GM21526 (cell line): ENCODE measurements around the gene ARL13B.
"Not testable (repeated sequence)": the region's sequence is repeated elsewhere in the genome, so short reads cannot be mapped to it uniquely, and the experiment has no call there.

Experiments used
- ATAC-seq: cut with Tn5 transposase; IDR thresholded peaks from one replicate; pipeline ENCODE4 v1.9.1; 2021; ENCODE audit warnings: moderate library complexity; ENCODE audit not compliant: unreplicated experiment, low FRiP score

Gene ARL13B

DNA sequence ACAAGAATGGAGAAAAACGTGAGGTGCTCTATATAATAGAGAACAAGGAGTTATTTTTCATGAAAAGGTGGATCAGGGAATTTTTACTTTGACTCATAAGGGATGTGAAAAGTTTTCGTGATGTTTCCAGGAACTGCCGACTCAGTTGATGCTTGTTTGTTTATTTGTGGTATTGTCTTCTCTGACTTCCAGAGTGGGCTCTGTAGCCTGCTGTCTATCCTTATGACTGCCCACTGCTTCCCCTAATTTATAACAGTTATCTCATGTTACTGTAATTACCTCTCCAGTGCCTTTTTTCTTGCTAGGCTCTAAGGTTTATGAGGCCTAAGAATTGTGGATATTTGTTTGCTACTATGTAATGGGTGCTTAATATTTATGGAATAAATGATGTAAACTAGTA is 12.3 kb downstream of the ARL13B start:
- ATAC-seq: no peak

DNA sequence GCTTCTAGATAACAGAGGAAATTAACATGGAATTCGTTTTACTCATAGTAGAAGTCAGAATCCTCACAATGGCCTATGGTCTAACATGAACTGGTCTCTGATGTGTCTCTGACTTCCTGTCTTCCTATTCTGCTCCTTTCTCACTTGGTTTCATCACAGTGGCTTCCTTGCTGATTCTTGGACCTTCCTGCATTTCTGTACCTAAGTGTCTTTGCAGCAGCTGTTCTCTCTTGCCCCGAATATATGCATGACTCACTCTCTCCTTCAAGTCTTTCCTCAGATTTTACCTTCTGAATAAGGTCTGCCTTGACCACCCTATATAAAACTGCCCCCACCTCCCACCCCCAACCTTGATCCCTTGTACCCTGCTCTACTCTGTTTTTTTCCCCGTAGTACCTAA is 14.1 kb downstream of the ARL13B start:
- ATAC-seq: no peak

DNA sequence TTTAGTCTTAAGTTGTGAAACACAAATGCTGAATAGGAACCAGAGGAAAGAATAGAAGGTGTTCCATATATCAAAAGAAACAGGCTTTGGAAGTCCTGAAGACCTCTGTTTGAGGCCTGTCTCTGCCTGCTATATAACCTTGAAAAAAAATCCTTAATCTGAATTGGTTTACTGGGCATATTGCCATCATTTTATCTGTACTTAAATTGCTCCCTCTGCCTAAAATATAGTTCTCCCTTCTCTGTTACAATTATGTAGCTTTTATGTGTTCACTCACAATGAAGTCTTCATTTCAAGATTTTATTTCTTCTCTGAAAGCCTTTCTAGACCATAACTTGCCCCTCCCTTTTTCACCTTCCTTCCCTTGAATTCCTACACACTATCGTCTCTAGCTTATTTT is 21.2 kb downstream of the ARL13B start:
- ATAC-seq: no peak

DNA sequence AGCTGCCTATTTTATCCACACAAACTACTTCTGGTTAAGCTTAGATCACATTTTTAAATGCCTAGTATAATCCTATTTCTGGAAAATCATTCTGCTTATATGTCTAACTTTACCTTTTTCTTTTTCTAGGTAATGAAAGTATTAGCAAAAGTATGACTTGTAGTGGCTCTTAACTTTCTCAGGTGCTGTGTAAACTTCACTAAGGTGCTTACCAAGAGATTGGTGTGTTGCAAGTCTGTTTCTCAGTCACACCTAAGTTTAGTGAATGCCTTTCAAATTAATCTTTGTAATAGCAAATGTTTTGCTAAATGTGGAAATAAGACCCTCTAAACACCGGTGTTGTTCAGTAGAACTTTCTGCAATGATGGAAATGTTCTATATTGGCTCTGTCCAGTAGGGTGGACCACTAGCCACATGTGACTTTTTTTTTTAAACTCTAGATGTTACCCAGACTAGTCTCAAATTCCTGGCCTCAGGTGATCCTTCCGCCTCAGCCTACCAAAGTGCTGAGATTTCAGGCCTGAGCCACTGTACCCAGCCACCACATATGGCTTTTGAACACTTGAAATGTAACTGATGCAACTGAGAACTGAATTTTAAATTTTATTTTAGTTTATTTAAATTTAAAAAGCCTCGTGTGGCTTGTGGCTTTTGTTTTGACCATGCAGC is 22.0 kb downstream of the ARL13B start:
- no peak for ATAC-seq

DNA sequence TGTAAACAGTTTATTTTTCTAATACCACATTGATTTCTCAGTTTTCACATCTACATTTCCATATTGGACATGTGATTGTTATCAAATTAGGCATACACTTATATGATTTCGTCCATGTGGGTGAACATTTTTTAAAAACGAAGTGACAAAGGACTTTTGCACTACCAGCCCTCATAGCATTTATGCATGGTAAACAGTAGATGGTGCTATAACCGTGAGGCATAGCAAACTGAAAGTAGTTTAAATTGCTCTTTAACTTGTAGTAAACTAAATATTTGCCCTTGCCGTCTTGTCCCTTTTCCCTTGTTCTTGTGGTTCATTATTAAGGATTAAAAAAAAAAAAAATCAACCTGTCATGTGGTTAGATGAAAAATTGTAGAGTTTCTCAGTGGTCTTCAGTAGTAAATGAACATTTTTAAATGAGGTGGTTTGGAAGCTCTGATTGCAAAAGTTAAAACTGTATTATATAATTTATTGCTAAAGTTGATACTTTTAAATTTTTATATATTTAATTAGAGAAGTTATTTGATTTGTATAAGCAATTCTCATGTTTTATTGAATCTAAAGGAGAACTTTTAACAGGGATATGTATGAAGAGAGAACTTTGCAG is 24.5 kb downstream of the ARL13B start:
- ATAC-seq: peak; percentile 89

DNA sequence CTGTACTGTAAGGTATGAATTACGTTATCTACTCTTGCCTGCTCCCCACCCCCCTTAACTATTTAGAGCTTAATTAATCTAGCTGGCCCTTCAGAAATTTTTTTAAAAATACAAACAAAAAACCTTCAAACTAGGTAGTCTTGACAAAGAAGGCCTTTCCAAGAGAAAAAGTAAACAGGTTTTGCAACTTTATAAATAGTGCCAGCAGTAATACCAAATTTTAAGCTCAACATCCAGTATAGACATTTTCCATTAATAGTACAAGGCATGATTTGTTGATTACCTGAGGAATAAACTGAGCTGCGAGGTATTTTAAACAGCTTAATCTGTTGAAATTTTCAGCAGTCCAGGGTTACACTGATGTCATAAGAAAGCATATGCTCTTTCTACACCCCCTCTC is 28.3 kb downstream of the ARL13B start:
- no peak for ATAC-seq

DNA sequence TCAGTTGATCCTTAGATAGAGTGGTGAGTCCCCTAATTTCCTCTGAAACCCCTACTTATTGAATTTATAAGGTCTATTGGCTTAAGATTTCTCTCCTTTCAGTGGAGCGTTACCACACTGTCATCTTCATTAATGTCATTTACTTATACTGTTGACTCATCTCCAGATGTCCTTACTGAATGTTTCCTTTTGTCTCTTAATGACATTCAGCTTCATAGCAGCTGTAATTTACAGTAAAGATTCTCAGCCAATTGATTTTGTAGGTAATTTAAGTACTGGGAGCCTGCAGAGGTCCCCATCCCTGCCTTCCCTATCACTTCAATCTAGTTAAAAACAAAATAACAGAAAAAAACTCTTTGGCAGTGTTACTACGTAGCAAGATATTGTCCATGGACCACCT is 29.7 kb downstream of the ARL13B start:
- no peak for ATAC-seq

DNA sequence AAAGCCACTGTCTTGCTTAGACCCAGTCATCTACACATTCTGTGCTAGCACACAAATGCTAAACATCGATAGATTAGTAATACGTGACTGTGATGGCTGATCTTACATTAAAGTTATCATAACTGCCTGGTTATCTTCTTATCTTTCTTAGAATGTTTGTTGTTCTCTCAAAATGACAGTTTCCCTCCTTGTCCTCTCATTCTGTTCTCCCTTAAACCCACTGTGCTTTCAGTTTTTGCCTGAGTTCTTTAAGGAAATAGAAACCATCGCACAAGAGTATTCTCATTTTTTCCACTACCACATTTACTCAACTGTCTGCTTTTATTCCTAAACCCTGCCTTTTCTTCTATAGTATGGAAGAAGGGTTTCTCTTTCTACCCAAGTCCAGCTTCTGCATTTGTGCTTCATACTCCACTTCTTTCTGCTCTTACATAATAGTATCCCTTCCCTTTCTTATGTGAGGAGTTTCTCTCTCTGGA is 31.3 kb downstream of the ARL13B start:
- ATAC-seq: no peak

DNA sequence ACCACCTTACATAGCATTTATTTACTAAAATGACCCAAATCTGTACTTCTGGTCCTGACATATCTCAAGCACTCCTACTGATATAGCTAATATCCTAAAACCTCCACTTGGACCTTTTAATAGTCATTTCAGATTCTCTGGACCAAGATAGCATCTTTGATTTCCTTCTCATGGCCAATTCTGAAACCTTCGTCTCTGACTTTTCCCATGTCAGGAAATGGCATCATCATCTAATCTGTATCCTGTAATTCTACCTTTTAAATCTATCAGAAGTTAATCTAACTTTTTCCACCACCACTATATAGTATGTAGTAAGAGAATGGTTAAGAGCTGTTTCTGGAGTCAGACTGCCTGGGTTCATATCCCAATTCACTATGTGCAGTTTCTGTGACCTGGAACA is 32.2 kb downstream of the ARL13B start:
- no peak for ATAC-seq

DNA sequence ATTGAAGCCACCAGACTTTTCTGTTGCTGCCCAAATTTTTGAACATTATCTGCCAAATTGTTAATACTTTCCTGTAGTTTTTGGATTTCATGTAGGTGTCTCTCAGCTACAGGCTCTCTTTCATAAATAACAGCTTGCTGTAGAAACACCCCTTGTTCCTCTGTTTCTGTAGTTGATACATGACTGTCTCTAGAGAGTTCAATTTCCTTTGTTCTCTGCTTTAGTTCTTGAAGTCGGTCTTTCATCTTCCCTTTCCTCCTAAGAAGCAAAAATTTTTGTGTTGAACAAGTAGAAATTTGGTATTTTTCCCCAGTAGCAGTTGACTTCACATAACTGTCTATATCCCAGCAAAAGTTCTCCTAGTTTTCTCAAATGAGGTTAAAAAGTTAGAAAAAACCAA is 35.1 kb downstream of the ARL13B start:
- ATAC-seq: no peak

DNA sequence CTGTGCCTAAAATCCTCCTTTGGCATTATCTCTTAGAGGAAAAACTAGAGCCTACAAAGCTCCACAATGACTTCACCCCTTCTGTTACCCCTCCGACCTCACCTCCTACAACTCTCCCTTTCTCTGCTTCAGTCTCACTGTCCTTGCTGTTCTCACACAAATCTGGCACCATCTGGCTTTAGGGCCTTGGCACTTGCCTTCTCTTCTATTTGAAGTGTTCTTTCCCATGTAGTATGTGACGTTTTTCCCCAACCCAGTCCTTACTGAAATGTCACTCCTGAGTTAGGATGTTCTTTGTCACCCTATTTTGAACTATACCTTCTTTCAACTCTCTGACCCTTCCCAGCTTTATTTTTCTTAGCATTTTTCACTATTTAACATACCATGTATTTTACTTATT is 39.7 kb downstream of the ARL13B start:
- ATAC-seq: no peak

DNA sequence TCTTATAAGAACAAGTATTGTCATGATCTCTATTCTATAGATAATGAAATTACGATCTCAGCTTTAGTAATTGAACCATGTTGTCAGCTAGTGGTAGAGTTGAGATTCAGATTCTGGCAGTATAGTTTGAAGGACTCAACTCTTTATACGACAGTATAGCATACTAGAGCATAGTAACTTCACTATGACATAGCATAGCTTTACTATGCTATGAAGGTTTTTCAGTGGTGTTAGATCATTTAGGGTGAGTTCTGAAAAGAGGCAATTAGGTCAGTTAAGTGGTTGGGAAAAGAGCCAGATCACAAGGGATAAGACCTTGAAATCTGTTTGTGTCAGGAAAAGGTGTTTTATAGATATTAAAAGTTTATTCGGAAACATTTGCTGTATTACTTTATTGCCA is 40.3 kb downstream of the ARL13B start:
- no peak for ATAC-seq

DNA sequence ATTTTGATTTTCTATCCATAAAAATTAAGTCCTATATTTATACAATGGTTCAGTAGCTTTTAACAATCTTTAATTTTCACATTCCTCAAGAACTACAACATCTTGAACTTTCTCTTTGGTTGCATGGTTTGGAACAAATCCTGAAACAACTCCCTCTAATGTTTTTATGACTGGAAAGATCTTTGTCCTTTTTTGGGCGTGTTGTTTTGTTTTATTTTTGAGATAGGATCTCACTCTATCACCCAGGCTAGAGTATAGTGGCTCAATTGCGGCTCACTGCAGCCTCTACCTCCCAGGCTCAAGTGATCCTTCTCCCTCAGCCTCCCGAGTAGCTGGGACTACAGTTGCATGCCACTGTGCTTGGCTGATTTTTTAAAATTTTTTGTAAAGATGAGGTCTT is 44.4 kb downstream of the ARL13B start:
- no peak for ATAC-seq

DNA sequence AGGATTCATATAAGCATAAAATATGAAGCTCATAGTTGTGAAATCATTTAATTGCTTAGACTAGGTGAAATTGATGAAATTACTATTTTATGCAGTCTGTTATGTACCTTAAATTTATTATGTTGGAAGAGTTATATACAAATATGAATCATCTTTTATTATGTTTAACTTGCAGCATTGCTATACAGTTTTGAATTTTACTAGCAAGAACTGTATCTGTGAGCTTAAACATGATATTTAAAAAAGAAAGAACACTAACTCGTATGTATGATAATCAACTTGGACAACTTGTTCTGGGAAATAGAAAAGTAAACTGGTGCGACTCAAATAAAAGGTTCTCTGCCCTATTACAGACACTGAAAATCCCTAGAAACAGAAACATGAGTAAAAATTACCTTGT is 46.7 kb downstream of the ARL13B start:
- no peak for ATAC-seq

DNA sequence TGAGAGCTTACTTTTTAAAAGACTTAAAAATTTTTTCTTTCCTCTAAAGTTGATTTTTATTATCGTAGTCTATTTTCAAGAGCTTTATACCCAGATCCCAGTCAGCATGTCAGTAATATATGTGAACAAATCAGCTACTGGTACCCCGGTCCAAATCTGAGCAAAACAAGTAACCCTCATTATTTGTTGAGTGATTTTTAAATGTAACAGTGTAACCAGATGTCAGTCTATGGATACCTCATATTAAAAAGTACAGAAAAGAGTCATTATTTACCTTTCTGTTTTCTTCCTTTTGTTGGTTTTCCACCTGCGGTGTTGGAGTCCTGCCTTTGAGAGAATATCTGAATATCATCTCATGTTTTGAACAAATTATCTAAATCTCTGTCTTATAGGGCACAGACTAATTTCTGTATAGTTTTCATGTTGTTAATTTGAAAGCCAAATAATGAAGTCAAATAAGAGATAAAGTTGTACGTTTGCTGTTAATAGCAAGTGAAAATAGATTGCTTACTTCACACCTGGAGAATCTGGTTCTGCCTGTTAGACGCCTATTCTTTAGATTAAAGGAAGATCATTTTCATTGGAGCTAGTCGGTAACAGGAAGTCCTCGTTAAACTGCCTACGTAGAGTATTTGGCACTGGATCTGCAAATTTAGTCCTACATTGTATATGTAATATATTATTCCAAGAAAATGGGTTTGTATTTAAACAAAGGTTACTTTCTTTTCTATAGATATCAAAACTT is 48.3 kb downstream of the ARL13B start, which contains the start of gene STX19:
STX19 (minus strand) TSS at position 505 of the 745 bp plus-strand sequence. CDS start 13,328 bp downstream, outside the sequence.
- no peak for ATAC-seq

DNA sequence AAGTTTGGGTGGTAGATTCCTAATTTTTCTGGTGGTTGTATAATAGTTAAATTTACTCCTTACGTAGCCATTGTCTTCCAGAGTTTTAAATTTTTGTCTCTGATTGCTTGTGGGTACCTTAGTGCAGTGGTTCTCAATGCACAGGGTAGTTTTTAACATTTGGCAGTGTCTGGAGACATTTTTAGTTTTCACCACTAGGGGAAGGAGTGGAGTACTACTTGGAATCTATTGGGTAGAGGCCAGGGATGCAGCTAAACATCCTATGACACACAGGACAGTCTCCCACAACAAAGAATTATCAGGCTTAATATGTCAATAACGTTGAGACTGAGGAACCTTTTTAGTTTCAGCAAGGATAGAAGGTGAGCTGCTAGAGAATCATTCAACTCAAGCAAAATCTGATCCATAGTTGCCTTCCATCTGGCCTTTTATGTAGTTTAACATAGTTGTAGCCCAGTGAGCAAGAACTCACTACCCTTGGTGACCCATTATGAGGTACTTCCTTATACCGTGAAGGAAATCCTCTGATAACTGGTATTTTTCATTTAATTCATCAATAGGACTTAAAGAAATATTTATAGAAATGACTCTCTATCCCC is 57.1 kb downstream of the ARL13B start:
- no peak for ATAC-seq

DNA sequence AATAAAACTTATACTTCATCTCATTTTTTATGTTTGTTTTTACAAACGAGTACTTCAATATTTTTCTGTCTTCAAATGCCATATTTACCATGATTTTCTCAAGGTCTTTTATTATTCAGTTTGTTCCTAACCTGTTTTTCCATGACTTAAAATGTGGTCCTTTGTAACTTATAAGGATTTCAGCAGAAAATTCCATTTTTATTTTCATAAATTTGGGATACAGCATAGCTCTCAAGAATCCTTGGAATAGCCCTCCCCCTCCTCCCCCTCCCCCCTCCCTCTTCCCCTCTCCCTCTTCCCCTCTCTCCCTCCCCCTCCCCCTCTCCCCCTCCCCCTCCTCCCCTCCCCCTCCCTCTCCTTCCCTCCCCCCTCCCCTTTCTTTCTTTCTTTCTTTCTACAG is 63.3 kb downstream of the ARL13B start:
- ATAC-seq: no peak

DNA sequence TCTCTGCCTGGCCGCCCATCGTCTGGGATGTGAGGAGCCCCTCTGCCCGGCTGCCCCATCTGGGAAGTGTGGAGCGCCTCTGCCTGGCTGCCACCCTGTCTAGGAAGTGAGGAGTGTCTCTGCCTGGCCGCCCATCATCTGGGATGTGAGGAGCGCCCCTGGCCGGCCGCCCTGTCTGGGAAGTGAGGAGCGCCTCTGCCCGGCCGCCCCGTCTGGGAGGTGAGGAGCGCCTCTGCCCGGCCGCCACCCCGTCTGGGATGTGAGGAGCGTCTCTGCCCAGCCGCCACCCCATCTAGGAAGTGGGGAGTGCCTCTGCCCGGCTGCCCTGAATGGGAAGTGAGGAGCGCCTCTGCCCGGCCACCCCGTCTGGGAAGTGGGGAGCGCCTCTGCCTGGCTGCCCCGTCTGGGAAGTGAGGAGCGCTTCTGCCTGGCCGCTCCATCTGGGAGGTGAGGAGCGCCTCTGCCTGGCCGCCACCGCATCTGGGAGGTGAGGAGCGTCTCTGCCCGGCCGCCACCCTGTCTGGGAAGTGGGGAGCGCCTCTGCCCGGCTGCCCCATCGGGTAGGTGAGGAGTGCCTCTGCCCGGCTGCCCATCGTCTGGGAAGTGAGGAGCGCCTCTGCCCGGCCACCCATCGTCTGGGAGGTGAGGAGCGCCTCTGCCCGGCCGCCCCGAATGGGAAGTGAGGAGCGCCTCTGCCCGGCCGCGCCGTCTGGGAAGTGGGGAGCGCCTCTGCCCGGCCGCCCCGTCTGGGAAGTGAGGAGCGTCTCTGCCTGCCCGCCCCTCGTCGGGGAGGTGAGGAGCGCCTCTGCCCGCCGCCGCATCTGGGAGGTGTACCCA is 64.4 kb downstream of the ARL13B start:
- not testable (repeated sequence) for ATAC-seq

DNA sequence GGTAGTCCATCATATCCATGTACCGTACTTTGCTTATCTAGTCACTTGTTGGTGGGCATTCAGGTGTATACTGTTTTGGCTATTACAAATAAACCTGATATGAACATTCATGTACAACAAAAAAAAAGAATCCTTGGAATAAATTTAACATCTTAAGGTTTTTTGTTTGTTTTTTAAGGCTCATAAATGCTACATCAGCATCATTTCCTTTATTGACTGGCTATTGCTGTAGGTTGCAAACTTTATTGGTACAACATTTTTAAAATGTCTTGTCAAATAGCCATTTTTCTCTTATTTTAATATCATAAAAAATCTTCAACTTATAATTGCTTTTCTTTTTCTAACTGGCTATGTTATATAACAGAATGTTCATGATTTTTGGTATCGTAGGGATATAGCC is 66.6 kb downstream of the ARL13B start:
- no peak for ATAC-seq

DNA sequence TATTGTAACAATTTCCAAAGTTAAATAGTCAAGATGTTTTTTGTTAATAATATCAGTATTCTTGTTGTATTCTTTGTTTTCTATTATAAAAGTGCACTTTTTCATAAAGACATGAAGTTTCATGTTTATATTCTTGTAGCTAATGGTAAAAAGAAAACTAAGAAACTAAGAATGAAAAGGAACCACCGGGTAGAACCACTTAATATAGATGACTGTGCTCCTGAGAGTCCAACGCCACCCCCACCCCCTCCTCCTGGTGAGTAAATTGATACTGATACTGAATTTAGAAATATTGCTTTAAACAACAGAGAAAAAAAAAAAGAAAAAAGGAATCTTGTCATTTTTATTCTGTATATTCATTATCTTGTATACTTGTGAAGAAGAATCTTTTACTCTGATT is 69.3 kb downstream of the ARL13B start:
- no peak for ATAC-seq
